Erythroblast (primary cell): Measurements from ENCODE around the gene NAV3.

Source experiments
- GATA1 ChIP-seq: IDR thresholded peaks from 2 replicates; pipeline ENCODE4 v1.6.1; 2011; ENCODE audit warnings: low read depth, mild to moderate bottlenecking, control low read depth, low read length, moderate library complexity
- POLR2A ChIP-seq: IDR thresholded peaks from 2 replicates; pipeline ENCODE4 v1.6.1; 2011; ENCODE audit warnings: mild to moderate bottlenecking, low read length

DNA sequence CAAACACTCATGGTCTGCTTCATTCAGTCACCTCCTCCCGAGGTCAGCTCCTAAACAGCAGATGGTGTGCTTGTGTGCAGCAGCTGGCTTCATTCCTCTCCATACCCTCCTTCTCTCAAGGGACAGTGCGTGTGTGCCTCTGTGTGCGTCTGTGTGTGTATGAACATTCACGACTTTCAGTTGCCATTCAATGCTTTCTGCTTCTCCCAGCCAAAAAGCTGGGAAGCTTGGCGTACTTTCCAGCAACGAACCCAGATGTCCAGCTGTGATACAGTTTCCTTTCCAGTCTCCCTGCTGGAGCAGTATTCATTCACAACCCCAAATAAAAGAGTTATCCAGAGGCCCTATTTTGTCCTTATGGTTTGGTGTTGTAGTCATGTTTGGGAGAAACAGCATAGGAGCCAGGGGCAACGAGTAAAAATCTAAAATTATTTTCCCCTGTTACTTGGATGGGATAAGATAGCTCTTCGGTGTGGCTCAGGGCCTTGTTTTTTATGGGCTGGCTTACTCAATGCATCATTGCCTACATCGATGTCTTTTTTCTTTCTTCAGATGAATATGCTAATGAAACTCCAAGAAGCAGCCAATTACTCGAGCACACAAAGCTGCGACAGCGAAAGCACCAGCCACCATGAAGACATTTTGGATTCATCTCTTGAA, 379.3 kb downstream of the NAV3 start:
- TF ChIP-seq POLR2A, result no peak
- no peak for TF ChIP-seq GATA1
